22Rv1 (cell line): ENCODE data around the gene ADGRE2.

Experiments
- ZFX ChIP-seq: fragments of 450-650 bp; IDR thresholded peaks from 2 replicates; pipeline ENCODE4 v1.6.1; 2017; ENCODE audit warnings: antibody characterized with exemption, borderline replicate concordance
- TF ChIP-seq, protein P1 (sequence below): fragments of 450-650 bp; IDR thresholded peaks from 2 replicates; pipeline ENCODE4 v1.5.1; 2017; ENCODE audit warnings: mild to moderate bottlenecking

GRCh38 chr19:14733574-14733973 is 44.8 kb downstream of the ADGRE2 start:
- TF ChIP-seq, protein P1, sequence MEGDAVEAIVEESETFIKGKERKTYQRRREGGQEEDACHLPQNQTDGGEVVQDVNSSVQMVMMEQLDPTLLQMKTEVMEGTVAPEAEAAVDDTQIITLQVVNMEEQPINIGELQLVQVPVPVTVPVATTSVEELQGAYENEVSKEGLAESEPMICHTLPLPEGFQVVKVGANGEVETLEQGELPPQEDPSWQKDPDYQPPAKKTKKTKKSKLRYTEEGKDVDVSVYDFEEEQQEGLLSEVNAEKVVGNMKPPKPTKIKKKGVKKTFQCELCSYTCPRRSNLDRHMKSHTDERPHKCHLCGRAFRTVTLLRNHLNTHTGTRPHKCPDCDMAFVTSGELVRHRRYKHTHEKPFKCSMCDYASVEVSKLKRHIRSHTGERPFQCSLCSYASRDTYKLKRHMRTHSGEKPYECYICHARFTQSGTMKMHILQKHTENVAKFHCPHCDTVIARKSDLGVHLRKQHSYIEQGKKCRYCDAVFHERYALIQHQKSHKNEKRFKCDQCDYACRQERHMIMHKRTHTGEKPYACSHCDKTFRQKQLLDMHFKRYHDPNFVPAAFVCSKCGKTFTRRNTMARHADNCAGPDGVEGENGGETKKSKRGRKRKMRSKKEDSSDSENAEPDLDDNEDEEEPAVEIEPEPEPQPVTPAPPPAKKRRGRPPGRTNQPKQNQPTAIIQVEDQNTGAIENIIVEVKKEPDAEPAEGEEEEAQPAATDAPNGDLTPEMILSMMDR, result no peak
- TF ChIP-seq ZFX, result no peak
